IPS-18a (cell line): Measurements from ENCODE around the gene CALML6.
"Not testable (repeated sequence)": the region's sequence is repeated elsewhere in the genome, so short reads cannot be mapped to it uniquely, and the experiment has no call there.

Experiments
- H3K27ac ChIP-seq: one replicate; pipeline ENCODE4 v1.5.1; 2013; ENCODE audit warnings: low read length
- H3K27me3 ChIP-seq: one replicate; pipeline ENCODE4 v1.6.1; 2013; ENCODE audit warnings: mild to moderate bottlenecking, low read length; ENCODE audit not compliant: control insufficient read depth, insufficient read depth
- H3K36me3 ChIP-seq: one replicate; pipeline ENCODE4 v1.6.1; 2013; ENCODE audit warnings: low read depth, low read length; ENCODE audit not compliant: control insufficient read depth
- H3K4me1 ChIP-seq: one replicate; pipeline ENCODE4 v1.6.1; 2013; ENCODE audit warnings: low read depth, low read length; ENCODE audit not compliant: control insufficient read depth
- H3K4me3 ChIP-seq: one replicate; pipeline ENCODE4 v1.5.1; 2013; ENCODE audit warnings: low read length
- H3K9ac ChIP-seq: one replicate; pipeline ENCODE4 v1.6.1; 2013; ENCODE audit warnings: mild to moderate bottlenecking, low read length, moderate library complexity
- H3K9me3 ChIP-seq: one replicate; pipeline ENCODE4 v1.6.1; 2013; ENCODE audit warnings: low read depth, low read length; ENCODE audit not compliant: control insufficient read depth

The CALML6 gene

GRCh38 chr1:1934848-1935247, 19.8 kb downstream of the CALML6 start:
- H3K27me3 ChIP-seq, H3K9ac ChIP-seq, H3K27ac ChIP-seq, H3K36me3 ChIP-seq, H3K4me1 ChIP-seq, H3K4me3 ChIP-seq, H3K9me3 ChIP-seq: not testable (repeated sequence)

DNA sequence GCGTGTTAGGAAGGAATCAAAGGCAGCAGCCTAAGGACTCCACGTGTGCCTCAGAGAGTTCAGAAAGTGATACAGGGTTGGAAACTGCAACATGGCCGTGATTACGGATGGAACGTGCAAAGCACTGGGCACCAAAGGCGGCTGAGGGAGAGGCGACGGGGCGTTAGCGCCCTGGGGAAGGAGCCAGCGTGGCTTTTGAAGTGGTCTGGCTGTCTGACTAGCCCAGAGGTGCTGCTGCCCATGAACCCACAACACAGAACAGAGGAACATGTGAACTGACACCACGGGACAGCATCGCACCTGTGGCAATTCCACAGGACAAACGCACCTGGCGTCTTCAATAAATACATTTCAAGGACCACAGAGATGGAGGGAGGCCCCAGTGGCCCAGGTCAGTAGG, 22.0 kb downstream of the CALML6 start:
- Histone ChIP-seq H3K4me3 (no peak overlapping the region), H3K36me3 (no peaks in the 10 kb centered on the region), H3K27ac (no peak overlapping the region), H3K9me3 (no peaks in the 10 kb centered on the region), H3K4me1 (no peaks in the 10 kb centered on the region), H3K27me3 (no peaks in the 10 kb centered on the region), H3K9ac (no peak overlapping the region)

DNA sequence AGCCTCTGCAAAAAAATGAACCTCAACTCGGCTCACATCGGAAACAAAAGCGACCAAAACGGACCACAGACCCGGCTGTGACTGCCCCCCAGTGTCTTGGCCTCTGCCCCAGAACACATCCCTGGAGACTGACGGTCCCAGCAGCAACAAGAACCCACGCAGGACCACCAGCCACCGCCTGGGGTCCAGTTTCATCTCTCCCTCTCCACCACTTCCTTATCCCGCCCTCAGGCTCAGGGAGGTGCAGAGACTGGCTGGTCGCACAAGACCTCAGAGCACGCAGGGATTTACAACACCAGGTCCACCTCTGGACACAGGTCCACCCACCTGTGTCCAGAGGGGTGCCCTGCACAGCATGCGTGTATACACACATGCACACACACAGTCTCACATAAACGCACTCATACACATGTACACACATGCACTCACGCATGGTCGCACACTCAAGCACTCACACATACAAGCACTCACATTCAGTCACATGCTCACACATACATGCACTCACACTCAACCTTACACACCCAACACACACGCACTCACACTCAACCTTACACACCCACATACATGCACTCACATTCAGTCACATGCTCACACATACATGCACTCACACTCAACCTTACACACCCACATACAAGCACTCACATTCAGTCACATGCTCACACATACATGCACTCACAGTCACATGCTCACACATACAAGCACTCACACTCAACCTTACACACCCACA, 22.7 kb downstream of the CALML6 start:
- no peak overlapping the region for H3K4me3 ChIP-seq
- H3K9ac ChIP-seq = no peak overlapping the region
- H3K4me1 ChIP-seq = no peaks in the 10 kb centered on the region
- H3K36me3 ChIP-seq = no peaks in the 10 kb centered on the region
- no peak overlapping the region for H3K27ac ChIP-seq
- H3K9me3 ChIP-seq = no peaks in the 10 kb centered on the region
- no peaks in the 10 kb centered on the region for H3K27me3 ChIP-seq

- Histone ChIP-seq H3K27ac (no peak overlapping the region), H3K27me3 (no peaks in the 10 kb centered on the region), H3K9ac (no peak overlapping the region), H3K4me3 (no peak overlapping the region), H3K4me1 (no peaks in the 10 kb centered on the region), H3K9me3 (no peaks in the 10 kb centered on the region), H3K36me3 (no peaks in the 10 kb centered on the region)
These were observed 23.2 kb downstream of the CALML6 start for GRCh38 chr1:1938276-1938573.

DNA sequence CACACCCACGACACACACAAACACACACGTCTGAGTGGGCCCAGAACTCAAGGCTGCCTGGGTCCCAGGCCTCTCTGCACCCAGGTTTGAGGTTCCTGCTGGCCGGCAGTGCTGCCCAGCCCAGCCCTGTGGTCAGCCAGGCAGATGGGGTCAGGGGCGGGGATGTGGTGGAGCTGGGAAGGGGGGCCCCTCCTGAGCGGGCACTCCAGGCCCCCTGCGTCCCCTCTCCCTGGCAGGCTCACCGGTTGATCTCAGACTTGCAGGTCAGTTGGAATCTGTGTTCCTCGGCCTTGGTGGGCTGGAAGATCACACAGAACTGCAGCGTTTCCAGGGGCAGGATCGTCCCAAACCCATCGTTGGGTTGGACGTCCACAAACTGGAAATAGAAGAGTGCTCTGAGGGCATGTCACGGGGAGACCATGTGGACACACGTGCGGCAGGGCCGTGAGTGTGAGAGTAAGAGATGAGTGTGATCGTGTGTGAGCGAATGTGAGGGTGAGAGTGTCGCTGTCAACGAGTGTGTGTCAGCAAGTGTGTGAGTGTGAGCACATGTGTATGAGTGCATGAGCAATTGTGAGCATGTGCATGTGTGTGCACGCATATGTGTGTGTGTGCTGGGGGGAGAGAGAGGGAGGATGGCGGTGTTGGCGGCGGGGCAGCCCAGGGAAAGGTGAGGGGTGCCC, 23.7 kb downstream of the CALML6 start:
- Histone ChIP-seq H3K9ac (no peak overlapping the region), H3K9me3 (no peaks in the 10 kb centered on the region), H3K27me3 (no peaks in the 10 kb centered on the region), H3K36me3 (no peaks in the 10 kb centered on the region), H3K4me1 (no peaks in the 10 kb centered on the region), H3K4me3 (no peak overlapping the region), H3K27ac (no peak overlapping the region)

GRCh38 chr1:1939296-1940122, 24.4 kb downstream of the CALML6 start:
- H3K36me3 ChIP-seq = no peaks in the 10 kb centered on the region
- H3K27me3 ChIP-seq = no peaks in the 10 kb centered on the region
- no peak overlapping the region for H3K9ac ChIP-seq
- H3K4me3 ChIP-seq = no peak overlapping the region
- no peak overlapping the region for H3K27ac ChIP-seq
- no peaks in the 10 kb centered on the region for H3K9me3 ChIP-seq
- H3K4me1 ChIP-seq = no peaks in the 10 kb centered on the region

DNA sequence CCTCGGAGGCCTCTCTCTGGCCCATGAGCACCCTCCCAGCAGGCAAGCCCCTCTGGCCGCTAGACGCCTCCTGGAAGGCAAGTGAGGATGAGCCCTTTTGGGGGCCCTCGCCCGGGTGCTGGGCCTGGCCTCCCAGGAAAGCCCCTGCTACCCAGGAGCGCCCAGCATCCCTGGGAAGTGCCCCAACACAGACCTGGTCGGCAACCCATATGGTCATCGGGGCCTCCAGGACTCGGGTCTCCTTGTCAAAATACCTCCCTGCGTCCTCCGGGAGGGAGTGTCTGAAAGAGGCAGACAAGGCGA, 25.0 kb downstream of the CALML6 start:
- H3K4me3 ChIP-seq = no peak overlapping the region
- H3K27me3 ChIP-seq = no peaks in the 10 kb centered on the region
- H3K36me3 ChIP-seq = no peaks in the 10 kb centered on the region
- no peaks in the 10 kb centered on the region for H3K4me1 ChIP-seq
- H3K27ac ChIP-seq = no peak overlapping the region
- no peak overlapping the region for H3K9ac ChIP-seq
- no peaks in the 10 kb centered on the region for H3K9me3 ChIP-seq

DNA sequence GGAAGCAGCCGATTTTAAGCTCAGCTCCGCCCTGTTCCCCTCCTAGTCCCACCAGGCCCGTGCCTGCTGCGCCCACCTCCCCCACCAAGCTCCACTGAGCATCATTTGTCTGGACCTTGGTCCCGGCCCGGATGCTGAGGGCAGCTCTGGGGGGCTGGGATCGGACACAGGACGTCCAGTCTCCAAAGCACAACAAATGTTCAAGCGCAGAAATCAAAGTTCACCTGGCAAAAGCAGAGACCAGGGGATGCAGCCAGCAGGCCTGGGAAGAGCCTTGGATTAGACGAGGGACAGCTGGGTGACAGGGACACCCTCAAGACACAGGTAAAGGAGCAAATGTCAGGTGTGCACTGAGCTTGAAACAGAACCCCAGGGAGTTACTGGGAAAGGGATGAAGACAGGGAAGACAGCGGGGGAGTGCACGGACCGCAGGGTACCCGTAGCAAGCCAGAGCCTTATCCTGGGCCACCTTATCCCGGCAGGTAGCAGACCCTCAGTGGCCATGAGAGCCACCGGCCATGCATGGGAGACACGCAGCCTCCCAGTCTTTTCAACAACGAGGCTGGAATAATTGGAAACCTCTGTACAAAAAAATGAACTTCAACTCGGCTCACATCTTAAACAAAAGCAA, 26.3 kb downstream of the CALML6 start:
- Histone ChIP-seq H3K4me1 (no peaks in the 10 kb centered on the region), H3K27me3 (no peaks in the 10 kb centered on the region), H3K4me3 (no peak overlapping the region), H3K27ac (no peak overlapping the region), H3K36me3 (no peaks in the 10 kb centered on the region), H3K9ac (no peak overlapping the region), H3K9me3 (no peaks in the 10 kb centered on the region)

- H3K36me3 ChIP-seq = no peaks in the 10 kb centered on the region
- no peak overlapping the region for H3K9ac ChIP-seq
- H3K9me3 ChIP-seq = no peaks in the 10 kb centered on the region
- no peak overlapping the region for H3K4me3 ChIP-seq
- H3K27me3 ChIP-seq = no peaks in the 10 kb centered on the region
- no peak overlapping the region for H3K27ac ChIP-seq
- H3K4me1 ChIP-seq = no peaks in the 10 kb centered on the region
These were observed 27.1 kb downstream of the CALML6 start for GRCh38 chr1:1941868-1942752.

DNA sequence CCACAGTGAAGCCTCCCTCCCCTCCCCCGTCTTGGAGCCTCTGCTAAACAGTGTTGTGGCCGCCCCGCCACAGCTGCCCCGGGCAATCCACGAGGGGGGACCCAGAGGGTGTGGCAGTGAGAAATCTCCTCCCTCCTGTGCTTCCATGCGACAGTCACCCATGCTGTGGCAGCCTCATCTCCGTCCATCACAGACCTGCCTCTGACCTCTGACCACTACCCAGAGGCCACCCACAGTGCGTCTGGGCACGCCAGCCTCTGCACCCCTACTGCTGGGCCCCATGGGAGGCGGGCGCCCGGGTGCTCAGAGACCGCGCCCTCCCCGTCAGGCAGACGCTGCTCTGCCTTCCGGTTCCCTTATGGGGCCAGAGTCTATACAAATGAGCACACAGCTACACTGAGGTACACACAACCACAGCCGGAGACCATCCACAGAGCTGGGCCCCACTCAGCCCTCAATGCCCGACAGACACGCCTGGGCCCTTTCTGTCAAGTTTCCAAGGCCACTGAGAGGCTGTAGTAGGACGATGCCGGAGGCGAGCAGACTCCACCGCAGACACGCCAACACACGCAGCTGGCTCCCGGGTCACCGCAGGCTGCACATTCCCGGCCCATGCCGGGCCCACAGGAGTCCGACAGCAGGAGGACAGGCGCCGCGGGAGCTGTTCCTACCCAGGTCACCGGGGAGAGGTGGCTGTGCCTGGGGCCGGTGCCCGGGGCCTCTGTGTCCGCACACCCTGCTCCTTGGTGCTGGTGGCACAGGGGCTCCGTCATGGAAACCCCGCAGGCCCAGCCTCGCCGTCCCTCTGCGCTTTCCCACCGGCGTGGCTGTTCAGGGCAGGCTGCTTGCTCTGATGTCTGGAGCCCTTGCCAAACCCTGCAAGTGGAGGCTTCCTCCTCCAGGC, 27.9 kb downstream of the CALML6 start:
- no peaks in the 10 kb centered on the region for H3K9me3 ChIP-seq
- H3K4me3 ChIP-seq = no peak overlapping the region
- H3K27ac ChIP-seq = no peak overlapping the region
- no peaks in the 10 kb centered on the region for H3K27me3 ChIP-seq
- no peaks in the 10 kb centered on the region for H3K4me1 ChIP-seq
- no peak overlapping the region for H3K9ac ChIP-seq
- no peaks in the 10 kb centered on the region for H3K36me3 ChIP-seq
